ENCODE measurements around the gene CDC7. TPM values are rescaled to one million over a fixed set of nuclear protein-coding genes. Genes with fewer than 3 reads are reported as not detected.

CDC7 gene
- total RNA-seq, 3 donors from 2014 or later = 3.6 to 5.0 (median 3.9) TPM

GRCh38 chr1:91555821-91556531 lies 55.3 kb downstream of the CDC7 start:
- no peak overlapping the region for H3K4me3 ChIP-seq
- no peak for DNase-seq
- H3K36me3 ChIP-seq (ENCODE audit: low read depth) = no peaks in the 10 kb centered on the region
- no peaks in the 10 kb centered on the region for H3K9me3 ChIP-seq
- TF ChIP-seq CTCF (IDR thresholded peaks at IDR 0.05) = no peak
- intact Hi-C loops (cut with DNase I, micrococcal nuclease) = no loop called here
- ATAC-seq = peak; percentile 68
- H3K4me1 ChIP-seq (ENCODE audit: low read depth) = no peaks in the 10 kb centered on the region

- no peak for TF ChIP-seq CTCF (IDR thresholded peaks at IDR 0.05)
- no peaks in the 10 kb centered on the region for H3K9me3 ChIP-seq
- intact Hi-C loops (cut with DNase I, micrococcal nuclease) = no loop called here
- ATAC-seq (no peak), DNase-seq (no peak)
- H3K4me1 ChIP-seq (ENCODE audit: low read depth) = no peaks in the 10 kb centered on the region
- H3K4me3 ChIP-seq = no peak overlapping the region
- H3K36me3 ChIP-seq (ENCODE audit: low read depth) = no peaks in the 10 kb centered on the region
Observed at GRCh38 chr1:91556556-91556955, 55.9 kb downstream of the CDC7 start.

GRCh38 chr1:91557039-91557690 lies 56.5 kb downstream of the CDC7 start:
- intact Hi-C loops (cut with DNase I, micrococcal nuclease) = no loop called here
- H3K9me3 ChIP-seq = no peaks in the 10 kb centered on the region
- no peaks in the 10 kb centered on the region for H3K4me1 ChIP-seq (ENCODE audit: low read depth)
- DNase-seq (no peak), ATAC-seq (no peak)
- H3K36me3 ChIP-seq (ENCODE audit: low read depth) = no peaks in the 10 kb centered on the region
- no peak overlapping the region for H3K4me3 ChIP-seq
- no peak for TF ChIP-seq CTCF (IDR thresholded peaks at IDR 0.05)

GRCh38 chr1:91557826-91558225 lies 57.2 kb downstream of the CDC7 start:
- H3K4me1 ChIP-seq (ENCODE audit: low read depth) = no peaks in the 10 kb centered on the region
- no peak for DNase-seq
- no peaks in the 10 kb centered on the region for H3K36me3 ChIP-seq (ENCODE audit: low read depth)
- H3K4me3 ChIP-seq = no peak overlapping the region
- H3K9me3 ChIP-seq = no peaks in the 10 kb centered on the region
- intact Hi-C loops (cut with DNase I, micrococcal nuclease) = no loop called here
- TF ChIP-seq CTCF (IDR thresholded peaks at IDR 0.05) = no peak
- ATAC-seq = no peak

- TF ChIP-seq CTCF (IDR thresholded peaks at IDR 0.05) = no peak
- no peaks in the 10 kb centered on the region for H3K9me3 ChIP-seq
- DNase-seq (peak in 1 of 3 donors; percentile 43), ATAC-seq (peak; percentile 53)
- intact Hi-C loops (cut with DNase I, micrococcal nuclease) = no loop called here
- no peaks in the 10 kb centered on the region for H3K4me1 ChIP-seq (ENCODE audit: low read depth)
- H3K36me3 ChIP-seq (ENCODE audit: low read depth) = no peaks in the 10 kb centered on the region
- no peak overlapping the region for H3K4me3 ChIP-seq
Observed at GRCh38 chr1:91559046-91559750, 58.5 kb downstream of the CDC7 start.
